IPS DF 19.7 (cell line): Measurements from ENCODE around the gene MYO1E.
"Not testable (repeated sequence)": the region's sequence is repeated elsewhere in the genome, so short reads cannot be mapped to it uniquely, and the experiment has no call there.

Experiments used
- DNase-seq: peaks from one replicate; pipeline ENCODE4 v3.0.0-alpha.2; 2013; ENCODE audit warnings: low read depth, low spot score

MYO1E gene

DNA sequence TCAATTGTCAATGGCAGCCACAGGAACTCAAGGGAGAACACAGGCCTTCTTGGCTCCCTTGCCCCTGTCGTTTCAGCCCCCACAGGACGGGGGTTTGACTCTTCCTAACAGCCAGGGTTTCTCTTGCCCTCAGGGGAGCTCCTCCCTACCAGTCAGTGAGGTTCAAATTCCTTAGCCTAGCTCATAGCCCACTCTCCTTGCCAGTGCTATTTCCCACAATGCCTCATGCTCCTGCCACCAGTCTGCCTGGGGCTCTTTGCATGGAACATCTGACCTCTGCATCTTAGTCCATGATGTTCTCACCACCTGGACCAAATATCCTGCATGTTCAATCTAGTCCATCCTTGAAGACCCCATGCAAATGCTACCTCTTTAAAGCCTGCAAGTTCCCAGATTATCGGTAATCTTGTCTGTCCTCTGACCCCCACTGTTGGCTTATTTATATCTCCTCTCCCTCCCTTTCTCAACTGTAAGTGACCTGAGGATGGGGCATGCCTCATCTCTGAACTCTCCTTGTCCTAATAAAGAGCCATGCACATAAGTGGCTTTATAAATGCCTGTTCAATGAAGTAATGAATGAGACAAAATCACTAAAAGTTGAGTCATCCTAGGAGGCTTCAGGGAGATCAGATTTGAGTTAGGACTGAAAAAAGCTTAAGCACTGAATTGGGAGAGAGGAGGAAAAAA is 78.0 kb downstream of the MYO1E start:
- no peak for DNase-seq

DNA sequence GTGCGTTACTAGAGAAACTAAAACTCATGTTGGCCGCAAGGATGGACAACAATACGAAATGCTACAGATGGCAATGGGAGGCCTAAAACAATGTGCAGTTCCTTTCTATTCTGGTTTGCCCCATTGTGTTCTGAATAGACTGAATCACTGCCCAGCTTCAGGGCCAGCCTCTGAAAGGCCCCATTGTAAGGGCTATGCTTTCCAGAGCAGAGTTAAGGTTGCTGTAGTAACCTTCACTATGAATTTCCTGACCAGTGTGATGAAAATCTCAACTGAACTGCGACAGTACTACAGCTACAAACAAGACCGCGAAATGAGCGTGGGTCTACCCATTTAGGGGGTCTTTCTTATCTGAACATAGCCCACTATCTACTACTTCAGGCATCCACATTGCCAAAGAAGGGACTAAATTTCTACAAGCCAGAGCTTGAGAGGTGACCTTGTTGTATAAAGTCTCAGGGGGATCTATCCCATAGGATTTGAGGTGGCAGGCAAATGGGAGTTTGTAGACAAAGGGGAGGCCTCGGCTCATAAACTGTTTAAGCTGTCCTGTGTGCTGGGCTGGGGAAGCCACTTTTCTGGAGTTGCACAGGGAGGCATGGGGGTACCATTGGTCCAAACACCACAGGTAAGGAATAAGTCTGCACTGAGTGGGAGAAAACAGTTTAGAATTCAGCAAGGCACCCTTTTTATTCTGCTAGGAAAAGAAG is 80.1 kb downstream of the MYO1E start:
- DNase-seq: no peak

DNA sequence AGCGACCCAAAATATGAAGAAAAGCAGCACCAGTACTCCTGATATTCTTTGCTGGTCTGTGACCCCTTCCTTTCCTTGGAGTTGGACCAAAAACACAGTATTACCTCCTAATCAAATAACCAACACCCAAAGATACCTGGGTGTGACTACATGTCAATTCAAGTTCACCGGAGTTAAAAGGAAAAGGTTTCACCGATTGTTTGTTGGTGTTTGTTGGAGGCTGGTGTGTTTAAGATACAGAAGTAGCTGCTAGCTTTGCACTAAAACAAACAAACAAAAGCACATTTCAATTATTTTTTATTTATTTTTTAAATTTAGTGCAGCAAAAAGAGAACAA is 81.5 kb downstream of the MYO1E start:
- DNase-seq: no peak

DNA sequence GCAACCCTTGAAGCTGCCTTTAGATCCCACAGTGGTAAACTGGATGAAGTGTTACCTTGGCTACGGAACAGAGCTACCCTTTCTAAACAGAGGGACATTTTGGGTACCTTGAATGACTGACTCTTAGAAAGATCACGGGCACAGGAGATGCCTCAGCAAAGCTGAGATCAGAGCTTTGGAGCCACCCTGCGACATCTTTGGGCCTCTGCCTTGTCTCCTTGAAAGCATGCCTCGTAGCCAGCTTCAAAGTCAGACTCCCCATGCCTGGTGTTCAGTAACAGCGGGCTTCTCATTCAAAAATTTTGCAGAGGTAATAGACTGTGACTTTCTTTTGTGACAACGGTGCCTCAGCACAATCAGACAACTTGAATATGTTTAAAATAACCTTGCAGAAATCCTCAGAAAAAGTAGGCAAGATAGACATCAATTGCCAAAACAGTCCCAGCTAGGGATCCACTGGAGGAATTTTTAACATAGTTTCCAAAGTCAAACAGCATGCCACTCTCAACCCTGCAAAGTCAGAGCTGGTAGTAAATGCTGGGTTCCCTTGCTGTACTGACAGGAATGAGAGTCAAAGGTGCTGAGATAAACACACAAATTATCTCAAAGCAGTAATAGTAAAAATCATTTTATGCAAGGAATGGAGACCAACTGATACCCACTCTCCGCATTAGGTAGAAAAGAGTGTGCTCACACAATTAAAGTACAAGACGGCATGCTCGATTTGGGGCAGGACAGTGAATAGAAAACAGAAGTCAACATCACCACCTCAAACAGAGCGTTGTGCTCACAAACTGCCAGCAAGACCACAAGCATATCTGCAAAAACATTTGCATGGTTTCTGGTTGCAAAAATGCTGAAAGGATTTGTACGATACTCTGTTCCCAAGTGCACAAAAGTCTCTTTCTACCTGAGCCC is 82.1 kb downstream of the MYO1E start:
- DNase-seq: no peak

DNA sequence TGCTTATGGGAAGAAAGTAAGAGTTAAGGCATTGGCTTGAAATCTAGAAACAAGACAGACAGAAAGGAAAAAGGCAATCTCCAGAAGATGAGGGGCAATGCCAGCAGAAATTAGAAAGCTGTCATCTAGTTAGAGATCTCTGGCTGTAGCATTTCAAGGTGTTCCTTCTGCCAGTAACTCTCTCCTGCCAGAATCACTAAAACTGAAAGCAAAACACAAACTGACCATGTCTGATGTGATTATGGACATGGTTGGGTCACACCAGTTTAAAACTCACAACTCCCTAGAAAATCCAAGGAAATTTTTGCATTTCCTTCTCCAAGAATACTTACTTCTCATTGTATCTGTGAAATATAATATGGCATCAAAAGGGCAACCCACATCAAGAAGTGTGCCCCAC is 83.1 kb downstream of the MYO1E start:
- DNase-seq: no peak

DNA sequence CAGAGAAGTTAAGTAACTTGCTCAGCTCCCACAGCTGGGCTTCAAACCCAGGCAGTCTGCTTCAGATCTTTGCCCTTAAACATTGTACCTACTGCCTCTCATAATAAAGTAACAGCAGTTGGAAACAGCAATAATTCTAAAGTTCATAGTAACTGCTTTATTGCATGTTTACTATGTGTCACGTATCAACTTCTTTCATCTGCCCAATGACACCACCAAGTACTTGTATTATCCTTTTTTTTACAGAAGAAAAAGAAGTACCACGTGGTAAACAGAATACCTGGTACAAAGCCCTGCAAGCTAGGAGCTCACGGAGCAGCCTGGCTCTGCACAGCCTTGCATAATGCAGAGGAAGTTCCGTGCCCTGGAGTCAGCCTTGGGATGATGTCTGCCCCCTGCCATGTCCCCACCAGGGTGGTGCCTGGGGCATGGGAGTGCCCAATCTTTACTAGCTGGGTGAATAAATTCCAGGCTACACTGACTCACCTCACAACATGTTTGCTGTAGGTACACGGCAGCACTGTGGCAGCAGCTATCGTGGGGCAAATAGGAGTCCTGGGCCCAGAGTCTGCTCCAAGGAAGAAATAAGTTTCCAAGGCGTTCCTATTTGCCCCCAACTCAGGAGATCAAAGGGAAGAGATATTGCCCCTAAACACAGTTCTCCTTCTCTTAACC is 88.8 kb downstream of the MYO1E start:
- no peak for DNase-seq

DNA sequence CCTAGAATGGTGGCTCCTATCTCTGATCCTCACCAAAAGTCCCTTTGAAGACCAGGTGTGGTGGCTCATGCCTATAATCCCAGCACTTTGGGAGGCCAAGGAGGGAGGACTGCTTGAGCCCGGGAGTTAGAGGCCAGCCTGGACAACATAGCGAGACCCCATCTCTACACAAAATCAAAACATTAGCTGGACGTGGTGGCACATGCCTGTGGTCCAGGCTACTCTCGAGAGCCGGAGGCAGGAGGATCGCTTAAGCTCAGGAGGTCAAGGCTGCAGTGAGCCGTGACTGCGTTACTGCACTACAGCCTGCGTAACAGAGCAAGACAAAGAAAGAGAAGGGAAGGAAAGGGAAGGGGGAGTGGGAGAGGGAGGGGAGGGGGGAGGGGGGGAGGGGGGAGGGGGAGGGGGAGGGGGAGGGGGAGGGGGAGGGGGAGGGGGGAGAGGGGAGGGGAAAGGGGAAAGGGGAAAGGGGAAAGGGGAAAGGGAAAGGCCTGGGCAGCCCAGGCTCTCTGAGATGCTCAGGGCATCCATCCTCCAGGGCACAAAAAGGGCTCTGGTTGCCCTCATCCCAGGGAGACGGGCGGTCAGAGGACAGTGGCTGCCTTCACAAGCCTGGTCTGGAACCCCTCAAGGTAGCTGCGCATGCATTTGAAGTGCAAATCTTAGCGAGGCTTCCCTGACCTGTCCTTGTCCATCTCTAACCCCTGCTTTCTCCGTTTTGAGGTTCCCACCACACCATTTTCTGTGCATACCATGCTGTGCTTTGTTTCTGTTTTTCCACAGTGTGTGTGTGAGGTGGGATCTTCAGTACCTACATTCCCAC is 89.9 kb downstream of the MYO1E start:
- DNase-seq: no peak

DNA sequence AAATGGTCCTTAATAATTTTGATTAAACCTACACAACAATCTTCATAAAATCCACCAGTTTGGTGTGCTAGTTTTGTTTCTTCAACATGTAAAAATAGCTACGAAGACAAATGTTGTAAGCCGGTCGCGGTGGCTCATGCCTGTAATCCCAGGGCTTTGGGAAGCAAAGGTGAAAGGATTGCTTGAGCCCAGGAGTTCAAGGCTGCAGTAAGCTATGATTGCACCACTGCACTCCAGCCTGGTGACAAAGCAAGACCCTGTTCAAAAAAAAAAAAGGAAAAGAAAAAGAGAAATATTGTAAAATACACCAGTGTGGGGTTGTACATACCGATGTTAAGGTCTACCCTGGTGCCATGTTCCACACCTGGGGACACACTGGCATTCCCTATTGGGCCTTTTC is 91.0 kb downstream of the MYO1E start:
- DNase-seq: no peak

DNA sequence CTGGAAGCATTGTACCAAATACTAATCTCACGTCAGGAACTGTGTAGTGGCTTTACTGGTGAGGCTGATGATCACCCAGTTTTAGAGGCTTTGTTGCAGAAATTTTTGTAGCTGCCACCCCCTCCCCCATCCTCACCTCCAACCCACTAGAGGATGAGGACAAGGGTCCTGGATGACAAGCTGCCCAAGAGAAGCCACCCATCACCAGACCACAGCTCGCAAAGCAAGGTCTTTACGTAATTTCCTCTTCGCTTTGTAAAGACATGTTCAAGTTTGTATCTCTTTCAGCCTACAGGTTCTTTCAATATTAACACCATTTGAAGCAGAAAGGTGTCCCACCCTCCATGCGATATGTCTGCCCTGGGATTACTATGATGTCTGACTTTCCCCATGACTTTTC is 91.8 kb downstream of the MYO1E start:
- no peak for DNase-seq

DNA sequence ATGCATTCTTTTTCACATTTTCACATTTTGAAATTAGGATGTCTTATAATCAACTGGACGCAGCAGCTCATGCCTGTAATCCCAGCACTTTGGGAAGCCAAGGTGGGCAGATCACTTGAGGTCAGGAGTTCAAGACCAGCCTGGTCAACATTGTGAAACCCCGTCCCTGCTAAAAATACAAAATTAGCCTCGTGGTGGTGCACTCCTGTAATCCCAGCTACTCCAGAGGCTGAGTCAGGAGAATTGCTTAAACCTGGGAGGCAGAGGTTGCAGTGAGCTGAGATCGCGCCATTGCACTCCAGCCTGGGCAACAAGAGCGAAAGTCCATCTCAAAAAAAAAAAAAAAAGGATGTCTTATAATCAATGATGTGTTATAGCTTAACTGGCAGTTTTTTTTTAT is 92.4 kb downstream of the MYO1E start:
- not testable (repeated sequence) for DNase-seq

DNA sequence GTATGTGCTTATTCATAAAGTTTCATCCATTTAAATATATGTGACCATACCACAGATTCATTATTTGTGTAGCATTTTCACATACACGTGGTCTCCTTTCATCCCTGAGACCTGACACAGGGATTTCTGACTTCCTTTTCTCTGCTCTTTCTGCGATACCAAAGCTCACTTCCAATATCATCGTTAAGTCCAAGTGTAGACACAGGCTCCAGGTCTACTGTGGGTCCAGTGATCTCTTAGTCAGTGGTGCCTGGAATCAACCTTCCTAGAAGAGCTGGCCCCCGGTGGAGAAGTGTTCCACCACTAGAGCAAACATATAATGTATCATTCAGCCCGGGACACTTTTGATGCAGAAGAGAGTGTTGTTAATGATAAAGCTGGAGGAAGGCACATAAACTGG is 93.6 kb downstream of the MYO1E start:
- no peak for DNase-seq

DNA sequence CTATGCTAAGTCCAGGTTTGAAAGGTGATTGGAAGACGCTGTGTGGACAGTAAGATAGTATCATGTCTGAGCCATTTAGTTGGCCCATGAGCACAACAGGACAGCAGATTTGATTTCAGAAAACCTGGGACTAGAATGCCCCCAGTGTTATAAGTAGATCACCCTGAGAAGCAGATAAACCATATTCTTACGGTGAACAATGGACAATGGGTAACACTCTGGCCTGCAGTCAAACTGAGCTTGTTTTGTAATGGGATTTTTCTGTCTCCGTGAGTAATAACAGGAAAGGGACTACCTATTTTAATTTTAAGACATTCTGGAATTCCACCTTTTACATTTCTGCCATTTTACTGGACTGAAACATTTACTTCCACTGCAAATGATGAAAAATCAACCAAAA is 94.6 kb downstream of the MYO1E start:
- no peak for DNase-seq

DNA sequence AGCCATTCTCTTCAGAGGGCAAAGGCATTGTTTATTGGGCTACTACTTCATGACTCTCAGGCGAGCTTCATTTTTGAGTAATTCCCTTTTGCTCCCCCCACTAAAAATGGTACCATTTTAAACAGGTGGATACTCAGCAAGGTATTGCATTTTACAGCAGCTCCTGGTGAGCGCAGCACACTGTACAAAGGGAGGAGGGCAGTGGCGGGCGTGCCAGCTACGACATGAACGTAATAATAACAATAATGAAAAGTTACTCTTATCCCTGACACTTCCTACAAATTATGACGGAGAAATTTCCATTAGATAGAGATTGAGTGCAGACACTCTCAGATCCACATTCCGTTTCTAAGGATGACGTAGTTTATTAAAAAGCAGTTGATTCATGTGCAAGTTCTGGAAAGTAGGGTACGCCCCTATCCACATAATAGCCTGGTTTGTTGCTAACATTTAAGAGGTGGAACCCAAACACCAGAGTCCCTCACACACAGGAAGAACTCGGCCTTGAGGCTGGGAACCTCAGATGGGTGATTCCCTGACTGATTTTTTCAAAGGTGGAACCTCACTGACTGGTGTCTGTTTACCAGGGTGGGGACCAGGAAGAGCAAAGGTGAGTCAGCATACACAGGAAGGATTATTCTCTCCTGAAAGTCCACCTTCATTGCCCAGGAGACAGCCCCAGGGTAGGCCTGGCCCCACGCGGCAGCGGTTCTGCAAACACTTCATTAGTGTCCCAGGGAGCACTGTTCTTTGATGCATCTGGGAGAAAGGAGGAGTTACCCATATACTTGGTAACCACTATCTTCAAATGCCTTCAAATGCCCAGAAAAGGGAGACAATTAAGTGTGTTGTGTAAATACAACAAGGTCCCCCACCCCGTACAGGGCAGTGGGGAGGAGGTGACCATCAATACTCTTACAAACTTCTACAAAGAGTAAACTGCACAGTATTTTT is 96.2 kb downstream of the MYO1E start:
- DNase-seq: no peak

DNA sequence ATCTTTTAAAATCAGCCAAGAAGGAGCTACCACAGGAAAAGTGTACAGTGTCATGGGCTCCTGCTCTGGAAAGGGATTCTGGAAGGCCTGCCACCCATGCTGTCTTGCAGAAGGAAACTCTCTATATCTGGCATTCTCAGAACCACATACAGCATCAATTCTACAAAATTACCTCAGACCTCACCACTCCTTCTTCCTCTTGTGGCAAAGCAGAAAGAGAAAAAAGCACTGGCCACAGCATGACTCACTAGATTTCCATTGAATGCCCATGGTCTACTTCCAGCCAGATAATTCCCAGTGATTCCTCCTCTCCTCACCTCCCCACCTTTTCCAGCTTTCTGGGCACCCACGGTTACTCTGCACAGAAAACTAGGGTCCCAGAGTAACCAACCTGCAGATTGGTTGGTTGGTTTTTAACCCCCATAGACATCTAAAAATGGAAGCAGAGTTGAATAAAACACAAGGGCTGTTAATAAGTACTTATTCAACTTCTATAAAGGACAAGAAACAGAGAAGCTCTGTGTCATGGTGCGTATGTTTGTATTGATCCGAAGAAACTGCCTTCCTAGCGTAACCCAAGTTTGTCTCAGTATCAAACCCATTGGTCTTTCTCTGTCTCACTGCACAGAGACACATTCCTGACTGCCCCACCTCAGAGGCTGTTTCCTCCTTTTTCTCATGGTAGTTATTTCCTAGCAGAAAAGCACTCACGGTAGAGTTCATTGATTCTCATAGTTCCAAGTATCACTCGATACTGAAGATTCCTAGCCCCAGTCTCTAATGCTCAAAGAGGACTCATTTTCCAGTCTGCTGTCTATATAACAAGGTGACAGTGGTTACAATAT is 98.3 kb downstream of the MYO1E start:
- no peak for DNase-seq

DNA sequence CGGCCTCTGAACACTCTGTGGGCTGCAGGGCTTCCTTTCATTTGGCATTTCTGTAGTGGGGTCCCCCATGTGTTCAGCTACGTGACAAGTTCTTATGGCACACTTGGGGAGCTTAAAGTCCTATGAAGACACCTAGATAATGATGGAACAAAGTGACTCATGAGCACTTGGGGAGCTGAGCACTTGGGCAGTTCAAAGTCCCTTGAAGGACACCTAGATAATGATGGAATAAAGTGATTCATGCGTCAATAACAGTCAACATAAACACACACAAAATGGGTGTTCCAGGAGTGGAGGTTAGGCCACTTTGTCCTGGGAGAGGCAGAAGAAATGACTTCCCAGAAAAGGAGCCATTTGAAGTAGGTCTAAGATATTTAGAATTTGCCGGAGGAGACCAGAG is 99.4 kb downstream of the MYO1E start:
- no peak for DNase-seq

DNA sequence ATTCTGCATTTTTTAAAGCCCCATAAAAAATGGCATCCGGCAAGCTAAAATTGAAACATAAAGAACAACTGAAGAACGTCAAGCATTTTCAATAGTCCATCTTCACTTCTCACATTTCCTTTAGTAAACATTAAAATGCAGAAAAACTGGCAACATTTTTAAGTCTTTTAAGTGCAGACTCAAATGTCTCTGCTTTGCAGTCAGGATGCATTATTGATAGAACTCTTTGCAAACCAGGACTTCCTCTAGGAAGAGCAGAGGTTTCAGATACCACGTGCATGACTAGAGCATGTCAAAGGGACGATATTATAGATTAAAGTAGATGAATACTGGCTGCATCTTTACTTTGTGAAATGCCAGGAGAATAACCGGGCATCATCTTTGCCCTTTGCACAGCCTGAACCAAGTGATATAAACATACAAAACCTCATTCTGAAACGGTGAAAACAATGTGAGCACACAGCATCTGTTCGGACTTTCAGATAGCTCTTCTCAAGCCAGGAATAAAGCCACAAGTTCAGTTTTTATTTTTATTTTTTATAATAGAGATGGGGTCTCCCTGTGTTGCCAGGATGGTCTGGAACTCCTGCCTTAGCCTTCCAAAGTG is 101.0 kb downstream of the MYO1E start:
- no peak for DNase-seq

DNA sequence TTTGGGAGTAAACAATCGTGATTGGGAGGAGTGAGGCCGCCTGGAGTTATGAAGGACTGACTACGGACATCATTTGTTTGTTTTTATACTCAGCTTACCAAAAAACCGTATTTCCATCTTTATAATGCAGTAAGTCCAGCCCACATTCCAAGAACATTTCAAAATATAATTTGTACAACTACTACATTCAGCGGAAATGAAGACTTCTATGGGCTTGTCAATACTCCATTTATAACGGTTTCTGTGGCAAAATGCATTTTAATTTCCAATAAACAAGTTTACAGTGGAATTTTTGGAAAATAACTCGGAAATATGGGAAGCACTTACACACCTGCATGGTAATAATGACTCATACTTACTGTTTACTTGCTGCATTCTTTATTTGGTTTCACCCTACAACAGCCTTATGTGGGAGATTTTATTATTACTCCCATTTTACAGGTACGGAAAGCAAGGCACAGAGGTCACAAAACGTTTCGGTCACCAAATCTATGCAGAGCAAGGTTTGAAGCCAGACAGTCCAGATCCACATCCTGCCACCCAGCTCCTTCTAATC is 103.7 kb downstream of the MYO1E start:
- no peak for DNase-seq

DNA sequence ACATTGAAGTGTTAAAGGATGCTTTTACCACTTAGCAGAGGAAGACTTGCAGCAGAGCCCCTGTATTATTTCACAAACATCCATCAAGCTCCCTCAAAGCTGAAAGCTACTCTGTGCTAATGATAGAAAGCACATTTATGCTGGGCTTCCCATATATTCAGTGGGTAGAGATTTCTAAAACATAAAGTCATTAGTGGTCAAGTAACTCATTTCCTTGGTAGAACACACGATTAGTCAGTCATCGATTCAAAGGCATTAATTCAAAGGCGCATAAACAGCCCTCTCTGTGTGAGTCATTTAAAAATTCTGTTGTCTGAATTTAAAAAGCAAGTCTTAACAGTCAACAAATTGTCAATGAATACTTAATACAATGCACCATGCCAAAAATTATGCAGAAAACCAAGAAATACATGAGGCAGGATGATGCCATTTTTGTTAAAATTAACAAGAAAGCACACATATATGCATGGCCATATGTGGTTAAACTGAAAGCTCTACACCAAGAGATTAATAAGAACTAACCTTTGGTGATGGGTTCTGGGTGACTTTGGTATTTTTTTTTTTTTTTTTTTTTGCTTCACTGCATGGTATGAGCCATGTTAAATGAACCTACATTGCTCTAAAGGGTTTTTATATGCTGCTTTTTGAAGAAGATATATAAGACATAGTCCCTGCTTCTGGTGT is 104.4 kb downstream of the MYO1E start:
- no peak for DNase-seq
